Esophagus squamous epithelium (tissue), 4 donors: Measurements from ENCODE around the gene GALNT11.

Source experiments
- CTCF ChIP-seq, 6 experiments: fragments of 450-650 bp in 4 of 6; fragments of 200-600 bp in 2 of 6; sonication (generic) in 2 of 6; IDR thresholded peaks; one replicate each; pipeline ENCODE4 v1.5.1; 2016 to 2019; ENCODE audit warnings: antibody characterized with exemption in 6 of 6, mild to moderate bottlenecking in 4 of 6, moderate library complexity in 4 of 6
- POLR2A ChIP-seq, 4 donors: fragments of 450-650 bp; IDR thresholded peaks; one replicate each; pipeline ENCODE4 v1.6.1; 2017; ENCODE audit warnings: antibody characterized with exemption in 4 of 4, mild to moderate bottlenecking in 4 of 4, moderate library complexity in 3 of 4

- TF ChIP-seq CTCF (IDR thresholded peaks at IDR 0.05) = no peak
- no peak for TF ChIP-seq POLR2A (IDR thresholded peaks at IDR 0.05)
Observed at GRCh38 chr7:152128252-152128651, 102.8 kb downstream of the GALNT11 start.
